Transverse colon (tissue), 4 donors: Measurements from ENCODE around the gene LRIG1. TPM values are rescaled to one million over a fixed set of nuclear protein-coding genes. Genes with fewer than 3 reads are reported as not detected.

Experiments
- DNase-seq: peaks from one replicate; pipeline ENCODE4 v3.0.0-alpha.2; 2019
- H3K27ac ChIP-seq, 4 donors: fragments of 200-600 bp; sonication (generic); 2 replicates each; pipeline ENCODE4 v1.5.1; 2016 to 2018; ENCODE audit warnings: inconsistent platforms in 4 of 4
- H3K27me3 ChIP-seq: fragments of 200-600 bp; sonication (generic); 2 replicates; pipeline ENCODE4 v1.5.1; 2017; ENCODE audit warnings: inconsistent platforms
- H3K36me3 ChIP-seq, 4 donors: fragments of 200-600 bp; sonication (generic); 2 replicates each; pipeline ENCODE4 v1.5.1; 2017 to 2019; ENCODE audit warnings: inconsistent platforms in 4 of 4
- H3K4me1 ChIP-seq, 4 donors: fragments of 200-600 bp; sonication (generic); 2 replicates each; pipeline ENCODE4 v1.5.1; 2017 to 2020; ENCODE audit warnings: inconsistent platforms in 4 of 4
- H3K4me3 ChIP-seq, 4 donors: fragments of 200-600 bp; sonication (generic); 1 replicate in 1 of 4; 2 replicates in 3 of 4; pipeline versions ENCODE4 v1.5.1 to v1.6.1; 2017 to 2019; ENCODE audit warnings: inconsistent platforms in 4 of 4
- H3K9me3 ChIP-seq, 2 donors: fragments of 200-600 bp; sonication (generic); 2 replicates each; pipeline ENCODE4 v1.5.1; 2017 to 2019; ENCODE audit warnings: inconsistent platforms in 2 of 2
- EP300 ChIP-seq: sonication (generic); formaldehyde crosslinking; IDR thresholded peaks from one replicate; pipeline ENCODE4 v1.6.1; 2017; ENCODE audit warnings: antibody characterized with exemption, low read depth
- POLR2A ChIP-seq: fragments of 450-650 bp; IDR thresholded peaks from one replicate; pipeline ENCODE4 v1.6.1; 2016; ENCODE audit warnings: antibody characterized with exemption, mild to moderate bottlenecking, moderate library complexity
- POLR2AphosphoS5 ChIP-seq, 3 donors: sonication (generic); formaldehyde crosslinking; IDR thresholded peaks; one replicate each; pipeline ENCODE4 v1.6.1; 2016; ENCODE audit warnings: antibody characterized with exemption in 3 of 3
- WGBS, 2 donors: methylation state at CpG; one replicate each; pipeline ENCODE4 v1.1.5; 2018; ENCODE audit warnings: low coverage in 1 of 2; 5-methylcytosine and 5-hydroxymethylcytosine counted together
- in situ Hi-C, 4 donors: fragments of 200-750 bp; cut with MboI; loops; one replicate each; pipeline versions ENCODE4 v1.15.0 to v1.15.1; 2017; ENCODE audit warnings: low sequenced_read_pairs in 3 of 4, low pct_ligation_motif_present in 1 of 4, low pct_unique_long_range_greater_than_20kb in 1 of 4
- intact Hi-C: fragments of 100-400 bp; cut with DNase I; formaldehyde crosslinking; loops from one replicate; pipeline ENCODE4 v1.15.1; 2023; ENCODE audit warnings: low total_unique reads
- total RNA-seq, 4 donors: library from RNA; depleted of rRNA; stranded (reverse); fragments of >200 nt; gene quantifications; one replicate each; pipeline ENCODE4 v1.1.0, GENCODE V29; 2016
- TF ChIP-seq, protein P1 (sequence below), 5 experiments: fragments of 200-600 bp in 3 of 5; fragments of 450-650 bp in 2 of 5; sonication (generic) in 3 of 5; IDR thresholded peaks; 1 replicate in 2 of 5; 2 replicates in 3 of 5; pipeline ENCODE4 v1.5.1; 2016 to 2017; ENCODE audit warnings: antibody characterized with exemption in 5 of 5, inconsistent platforms in 3 of 5, mild to moderate bottlenecking in 2 of 5, moderate library complexity in 1 of 5

Gene LRIG1
- total RNA-seq, 4 donors from 2014 or later, result 67.2 to 87.6 (median 79.3) TPM

DNA sequence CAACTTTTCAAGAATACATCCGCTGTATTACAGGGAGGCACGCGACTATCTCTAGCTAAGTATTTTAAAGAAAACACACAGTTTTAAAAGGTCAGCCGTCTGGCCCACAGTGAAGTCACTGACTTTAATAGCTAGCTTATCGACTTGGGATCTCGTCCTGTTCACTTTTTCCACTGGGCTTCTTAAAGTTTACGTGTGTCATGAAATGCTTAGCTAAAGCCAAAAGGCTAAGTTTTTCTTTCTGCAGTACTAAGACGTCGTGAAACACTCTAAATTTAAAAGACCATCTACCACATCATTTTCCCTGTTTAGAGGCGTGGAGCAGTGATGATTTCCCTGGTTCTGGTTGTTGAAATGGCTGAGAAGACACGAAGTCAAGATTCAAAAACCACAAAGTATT is 27.1 kb downstream of the LRIG1 start:
- TF ChIP-seq POLR2AphosphoS5 (IDR thresholded peaks at IDR 0.05) (no peak), EP300 (no peak), POLR2A (no peak)
- TF ChIP-seq, protein P1, sequence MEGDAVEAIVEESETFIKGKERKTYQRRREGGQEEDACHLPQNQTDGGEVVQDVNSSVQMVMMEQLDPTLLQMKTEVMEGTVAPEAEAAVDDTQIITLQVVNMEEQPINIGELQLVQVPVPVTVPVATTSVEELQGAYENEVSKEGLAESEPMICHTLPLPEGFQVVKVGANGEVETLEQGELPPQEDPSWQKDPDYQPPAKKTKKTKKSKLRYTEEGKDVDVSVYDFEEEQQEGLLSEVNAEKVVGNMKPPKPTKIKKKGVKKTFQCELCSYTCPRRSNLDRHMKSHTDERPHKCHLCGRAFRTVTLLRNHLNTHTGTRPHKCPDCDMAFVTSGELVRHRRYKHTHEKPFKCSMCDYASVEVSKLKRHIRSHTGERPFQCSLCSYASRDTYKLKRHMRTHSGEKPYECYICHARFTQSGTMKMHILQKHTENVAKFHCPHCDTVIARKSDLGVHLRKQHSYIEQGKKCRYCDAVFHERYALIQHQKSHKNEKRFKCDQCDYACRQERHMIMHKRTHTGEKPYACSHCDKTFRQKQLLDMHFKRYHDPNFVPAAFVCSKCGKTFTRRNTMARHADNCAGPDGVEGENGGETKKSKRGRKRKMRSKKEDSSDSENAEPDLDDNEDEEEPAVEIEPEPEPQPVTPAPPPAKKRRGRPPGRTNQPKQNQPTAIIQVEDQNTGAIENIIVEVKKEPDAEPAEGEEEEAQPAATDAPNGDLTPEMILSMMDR (IDR thresholded peaks at IDR 0.05), result no peak
- intact Hi-C loops, result no loop called here
- H3K36me3 ChIP-seq, result no peaks in the 10 kb centered on the region
- no peaks in the 10 kb centered on the region for H3K27me3 ChIP-seq
- H3K4me3 ChIP-seq, result no peak overlapping the region
- peak overlapping the region; percentile 94 to 99 (median 96) for H3K27ac ChIP-seq
- in situ Hi-C loops, result no loop called here
- WGBS, 2 donors, result 36 to 48% methylated on average over 6 to 11 of the region's 11 CpGs
- DNase-seq, result no peak
- peaks cover 50 to 97% (median 74%) of the 10 kb centered on the region in 4 donors for H3K4me1 ChIP-seq
- H3K9me3 ChIP-seq, result no peaks in the 10 kb centered on the region

DNA sequence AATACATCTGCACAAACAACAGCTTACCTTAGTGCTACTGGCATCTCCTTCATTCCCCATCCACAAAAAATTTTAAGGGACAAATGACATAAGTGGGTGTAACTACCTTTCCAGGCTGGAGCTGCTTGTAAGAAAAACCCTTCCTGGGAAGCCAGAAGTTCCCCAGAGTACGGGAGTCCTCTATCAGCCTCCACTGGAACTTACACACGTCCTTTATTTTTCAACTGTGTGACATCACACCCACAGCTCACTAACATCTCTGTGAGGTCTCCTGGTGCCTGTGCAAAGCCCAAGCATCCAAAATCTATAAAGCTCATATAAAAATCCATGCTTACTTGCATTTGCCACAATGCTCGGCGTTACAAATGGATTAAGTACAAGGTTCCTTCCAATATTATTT is 27.6 kb downstream of the LRIG1 start:
- H3K4me3 ChIP-seq, result peak overlapping the region in 1 of 4 donors; percentile 0
- H3K27ac ChIP-seq, result peak overlapping the region; percentile 94 to 99 (median 96)
- no peaks in the 10 kb centered on the region for H3K9me3 ChIP-seq
- no peak for TF ChIP-seq EP300
- TF ChIP-seq POLR2A, result no peak
- TF ChIP-seq, protein P1 (IDR thresholded peaks at IDR 0.05), result no peak
- no peak for TF ChIP-seq POLR2AphosphoS5 (IDR thresholded peaks at IDR 0.05)
- 42% methylated on average over 4 of the region's 4 CpGs; no CpG with 5 or more reads in 1 of the 2 donors for WGBS, 2 donors
- in situ Hi-C loops, result no loop called here
- H3K36me3 ChIP-seq, result no peaks in the 10 kb centered on the region
- intact Hi-C loops, result no loop called here
- no peaks in the 10 kb centered on the region for H3K27me3 ChIP-seq
- DNase-seq, result no peak
- peaks cover 47 to 97% (median 72%) of the 10 kb centered on the region in 4 donors for H3K4me1 ChIP-seq

DNA sequence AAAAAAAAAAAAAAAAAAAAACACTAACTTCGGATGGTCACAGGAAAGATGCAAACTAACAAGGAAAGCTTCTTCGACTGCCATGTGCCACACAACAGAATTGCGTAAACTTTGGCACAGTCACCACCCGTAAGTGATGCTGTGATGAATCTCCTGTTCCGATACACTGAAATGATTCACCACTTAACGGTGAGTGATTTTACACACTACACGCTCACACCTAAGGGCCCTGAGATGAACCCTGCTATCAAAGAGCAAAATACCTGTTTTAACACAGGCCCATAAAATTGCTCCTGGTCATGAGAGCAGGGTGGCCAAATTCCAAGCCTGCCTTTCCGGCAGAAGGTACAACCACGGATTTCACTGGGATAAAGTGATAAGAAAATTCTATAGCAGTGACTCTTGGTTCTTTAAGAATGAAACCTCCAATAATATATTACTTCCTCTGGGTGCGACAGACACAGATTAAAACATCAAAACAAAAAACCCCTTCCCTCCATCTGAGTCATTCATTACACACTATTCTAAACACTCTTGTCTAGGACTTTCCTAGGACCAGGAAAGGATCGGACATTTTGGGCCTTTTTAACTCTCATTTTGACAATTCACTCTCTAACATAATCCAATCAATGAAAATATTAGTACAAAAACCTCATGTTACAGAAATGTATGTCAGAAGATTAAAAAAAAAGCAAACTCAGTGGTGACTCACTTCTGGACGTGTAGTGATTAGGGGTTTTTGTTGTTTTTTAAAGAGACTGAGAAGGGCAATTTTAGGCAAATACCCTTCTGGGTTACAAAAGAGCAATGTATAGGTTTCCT is 28.3 kb downstream of the LRIG1 start:
- peak overlapping the region; percentile 94 to 99 (median 96) for H3K27ac ChIP-seq
- H3K4me1 ChIP-seq, result peaks cover 42 to 97% (median 67%) of the 10 kb centered on the region in 4 donors
- peak; percentile 54 for DNase-seq
- no peaks in the 10 kb centered on the region for H3K36me3 ChIP-seq
- no peak for TF ChIP-seq POLR2A
- peak in 1 of 3 donors; percentile 61 for TF ChIP-seq POLR2AphosphoS5 (IDR thresholded peaks at IDR 0.05)
- no peaks in the 10 kb centered on the region for H3K9me3 ChIP-seq
- H3K4me3 ChIP-seq, result peak overlapping the region in 1 of 4 donors; percentile 0
- WGBS, 2 donors, result 15 to 25% methylated on average over 7 to 12 of the region's 12 CpGs
- in situ Hi-C loops (no loop called here), intact Hi-C loops (no loop called here)
- no peaks in the 10 kb centered on the region for H3K27me3 ChIP-seq

DNA sequence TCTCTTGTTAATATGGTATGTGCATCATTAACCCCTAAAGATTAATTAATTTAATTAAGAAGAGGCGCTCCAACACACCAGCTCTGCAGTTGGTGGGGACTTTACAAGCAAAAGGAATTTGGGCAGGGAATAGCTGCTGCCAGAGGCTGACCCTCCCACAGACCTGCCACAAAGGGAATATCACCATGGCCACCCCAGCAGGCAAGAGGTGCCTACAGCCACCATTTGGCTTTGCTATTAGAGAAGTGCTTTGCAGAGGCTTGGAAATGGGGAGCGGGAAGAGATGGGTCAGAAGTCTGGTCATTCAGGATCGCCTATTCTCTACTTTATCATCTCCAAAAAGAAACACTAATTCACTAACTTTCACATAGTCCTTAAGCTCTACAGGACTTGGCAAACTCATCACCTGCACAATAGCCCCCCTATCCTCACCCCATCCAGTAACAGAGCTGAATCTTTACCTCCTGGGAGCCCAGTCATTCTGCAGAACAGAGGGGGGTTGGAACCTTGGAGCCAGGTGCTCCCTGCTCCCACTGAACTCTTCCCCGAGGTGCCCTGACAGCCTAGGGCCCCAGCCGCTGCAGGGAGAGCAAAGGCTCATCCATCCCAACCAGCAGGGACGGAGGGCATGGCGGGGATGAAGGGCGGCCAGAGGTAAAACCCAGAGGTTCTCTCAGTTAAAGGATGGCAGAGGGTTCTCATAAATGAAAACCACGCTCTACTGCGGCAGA is 29.7 kb downstream of the LRIG1 start:
- Histone ChIP-seq H3K4me1 (peaks cover 29 to 86% (median 54%) of the 10 kb centered on the region in 4 donors), H3K27ac (peak overlapping the region in 1 of 4 donors; percentile 99), H3K27me3 (no peaks in the 10 kb centered on the region), H3K36me3 (no peaks in the 10 kb centered on the region), H3K4me3 (no peak overlapping the region), H3K9me3 (no peaks in the 10 kb centered on the region)
- intact Hi-C loops (no loop called here), in situ Hi-C loops (no loop called here)
- TF ChIP-seq, protein P1 (IDR thresholded peaks at IDR 0.05), result no peak
- TF ChIP-seq POLR2A, result no peak
- no peak for TF ChIP-seq EP300
- TF ChIP-seq POLR2AphosphoS5 (IDR thresholded peaks at IDR 0.05), result no peak
- DNase-seq, result no peak
- 87 to 98% methylated on average over 6 to 10 of the region's 10 CpGs for WGBS, 2 donors
